Activated CD4-positive, alpha-beta T cell treated with anti-CD3 and anti-CD28 coated beads for 48 hours (primary cell): ENCODE measurements around the gene EFR3B.
A peak's percentile ranks its signal among the peaks of the same experiment; 100 is the strongest.

Experiments
- DNase-seq: peaks from one replicate; pipeline ENCODE4 v3.0.0-alpha.2; 2020

The EFR3B gene

GRCh38 chr2:25036221-25036559 is 5.7 kb upstream of the EFR3B start:
- DNase-seq = no peak

GRCh38 chr2:25039126-25039525 is 2.8 kb upstream of the EFR3B start:
- DNase-seq = no peak

GRCh38 chr2:25041307-25041927 is 459 bp upstream of the EFR3B start:
- peak; percentile 42 for DNase-seq

- DNase-seq = peak; percentile 13
Observed at GRCh38 chr2:25042321-25043240, 705 bp downstream of the EFR3B start.

- DNase-seq = peak; percentile 76
Observed at GRCh38 chr2:25043241-25043867, 1.5 kb downstream of the EFR3B start.

GRCh38 chr2:25044011-25044410 is 2.1 kb downstream of the EFR3B start:
- DNase-seq = no peak

- peak; percentile 47 for DNase-seq
Observed at GRCh38 chr2:25044990-25045389, 3.1 kb downstream of the EFR3B start.

GRCh38 chr2:25049422-25049821 is 7.5 kb downstream of the EFR3B start:
- DNase-seq = no peak

- DNase-seq = no peak
Observed at GRCh38 chr2:25050128-25050527, 8.3 kb downstream of the EFR3B start.

GRCh38 chr2:25053041-25053440 is 11.2 kb downstream of the EFR3B start:
- no peak for DNase-seq

GRCh38 chr2:25054720-25055119 is 12.8 kb downstream of the EFR3B start:
- no peak for DNase-seq

- DNase-seq = no peak
Observed at GRCh38 chr2:25055376-25055920, 13.6 kb downstream of the EFR3B start.

GRCh38 chr2:25056098-25056821 is 14.4 kb downstream of the EFR3B start:
- DNase-seq = no peak

GRCh38 chr2:25062511-25062917 is 20.6 kb downstream of the EFR3B start:
- no peak for DNase-seq

GRCh38 chr2:25063876-25064660 is 22.2 kb downstream of the EFR3B start:
- DNase-seq = no peak

GRCh38 chr2:25065768-25066167 is 23.9 kb downstream of the EFR3B start:
- DNase-seq = no peak

- no peak for DNase-seq
Observed at GRCh38 chr2:25066455-25066854, 24.6 kb downstream of the EFR3B start.

GRCh38 chr2:25068217-25068616 is 26.3 kb downstream of the EFR3B start:
- DNase-seq = no peak

- no peak for DNase-seq
Observed at GRCh38 chr2:25071966-25072365, 30.1 kb downstream of the EFR3B start.

- no peak for DNase-seq
Observed at GRCh38 chr2:25072606-25073005, 30.7 kb downstream of the EFR3B start.

- no peak for DNase-seq
Observed at GRCh38 chr2:25073025-25073424, 31.1 kb downstream of the EFR3B start.

GRCh38 chr2:25073914-25074313 is 32.0 kb downstream of the EFR3B start:
- DNase-seq = no peak
